Panc1 (cell line): ENCODE data around the gene TIE1. TPM values are rescaled to one million over a fixed set of nuclear protein-coding genes. Genes with fewer than 3 reads are reported as not detected.

Experiments used
- ATAC-seq: fragments of 200-7000 bp; cut with Tn5 transposase; 2 replicates; pipeline ENCODE4 v1.9.1; 2020; ENCODE audit warnings: mild to moderate bottlenecking, moderate library complexity
- BruUV-seq: library from RNA; stranded (reverse); fragments of 400-500 nt; replicated peaks from 2 replicates; lab custom pipeline; 2021; lab: Mats Ljungman, UMichigan
- CTCF ChIA-PET: fragments of 300-600 bp; sonication (Branson Sonifier 250); formaldehyde crosslinking; loops from one replicate; lab custom pipeline; 2022; ENCODE audit warnings: antibody characterized with exemption; lab: Charles Lee
- POLR2A ChIA-PET: fragments of 300-600 bp; sonication (Branson Sonifier 250); formaldehyde crosslinking; loops from one replicate; lab custom pipeline; 2022; ENCODE audit warnings: antibody characterized with exemption; lab: Charles Lee
- DNase-seq: peaks from one replicate; pipeline ENCODE4 v3.0.0-alpha.2; 2010; ENCODE audit warnings: low read depth, low spot score
- H3K27ac ChIP-seq: 2 replicates; pipeline ENCODE4 v1.5.1; 2011; ENCODE audit warnings: mild to moderate bottlenecking, low read length, inconsistent platforms
- H3K27me3 ChIP-seq: fragments of 200-500 bp; sonication (Bioruptor generic); 2 replicates; pipeline ENCODE4 v1.6.0; 2014; ENCODE audit warnings: low read length, inconsistent platforms; ENCODE audit not compliant: control insufficient read depth, insufficient read depth
- H3K36me3 ChIP-seq: fragments of 200-500 bp; sonication (Bioruptor generic); 2 replicates; pipeline ENCODE4 v1.5.1; 2014; ENCODE audit warnings: inconsistent platforms, mild to moderate bottlenecking, low read length, moderate library complexity; ENCODE audit not compliant: control insufficient read depth, insufficient read depth
- H3K4me1 ChIP-seq: 2 replicates; pipeline ENCODE4 v1.5.1; 2011; ENCODE audit warnings: inconsistent platforms, mild to moderate bottlenecking, low read length, moderate library complexity; ENCODE audit not compliant: control insufficient read depth, insufficient read depth
- H3K4me3 ChIP-seq, 2 experiments: 2 replicates each; pipeline ENCODE4 v1.5.1; 2011 to 2012; ENCODE audit warnings: low read depth in 2 of 2, low read length in 2 of 2, mild to moderate bottlenecking in 2 of 2, inconsistent platforms in 1 of 2, moderate library complexity in 1 of 2
- H3K9me3 ChIP-seq: fragments of 200-500 bp; sonication (Bioruptor generic); 2 replicates; pipeline ENCODE4 v1.5.1; 2014; ENCODE audit warnings: low read depth, mild to moderate bottlenecking, inconsistent platforms, low read length, moderate library complexity; ENCODE audit not compliant: control insufficient read depth, insufficient read depth
- POLR2AphosphoS5 ChIP-seq: IDR thresholded peaks from 2 replicates; pipeline ENCODE4 v1.6.1; 2012; ENCODE audit warnings: mild to moderate bottlenecking, low read depth, low read length, moderate library complexity
- SIN3A ChIP-seq: IDR thresholded peaks from 2 replicates; pipeline ENCODE4 v1.6.1; 2012; ENCODE audit warnings: low read depth, mild to moderate bottlenecking, low read length, moderate library complexity, borderline replicate concordance; ENCODE audit not compliant: insufficient read depth
- TCF7L2 ChIP-seq: IDR thresholded peaks from 2 replicates; pipeline ENCODE4 v1.6.1; 2011; ENCODE audit warnings: mild to moderate bottlenecking, low read depth, low read length, inconsistent platforms
- in situ Hi-C: cut with HindIII; loops from 2 replicates; pipeline ENCODE4 v1.10.0; 2016; ENCODE audit warnings: low sequenced_read_pairs, low pct_unique_long_range_greater_than_20kb
- intact Hi-C: fragments of 100-400 bp; cut with micrococcal nuclease; formaldehyde crosslinking; loops from one replicate; pipeline ENCODE4 v1.10.0; 2022; ENCODE audit not compliant: unreplicated experiment
- total RNA-seq: library from RNA; stranded (reverse); gene quantifications from one replicate; pipeline ENCODE4 v1.2.1, GENCODE V29; 2021; ENCODE audit not compliant: unreplicated experiment
- TF ChIP-seq, protein P1 (sequence below): fragments of 450-650 bp; IDR thresholded peaks from 2 replicates; pipeline ENCODE4 v1.5.1; 2017; ENCODE audit warnings: mild to moderate bottlenecking
- TF ChIP-seq, protein P2 (sequence below), 2 experiments: IDR thresholded peaks; 2 replicates each; pipeline ENCODE4 v1.6.1; 2011 to 2012; ENCODE audit warnings: low read depth in 2 of 2, control low read depth in 1 of 2, low read length in 1 of 2, mild to moderate bottlenecking in 1 of 2, moderate library complexity in 1 of 2; ENCODE audit not compliant: insufficient read depth in 1 of 2

Gene TIE1
- total RNA-seq, 1 experiment from 2014 or later: 0.28 TPM

DNA sequence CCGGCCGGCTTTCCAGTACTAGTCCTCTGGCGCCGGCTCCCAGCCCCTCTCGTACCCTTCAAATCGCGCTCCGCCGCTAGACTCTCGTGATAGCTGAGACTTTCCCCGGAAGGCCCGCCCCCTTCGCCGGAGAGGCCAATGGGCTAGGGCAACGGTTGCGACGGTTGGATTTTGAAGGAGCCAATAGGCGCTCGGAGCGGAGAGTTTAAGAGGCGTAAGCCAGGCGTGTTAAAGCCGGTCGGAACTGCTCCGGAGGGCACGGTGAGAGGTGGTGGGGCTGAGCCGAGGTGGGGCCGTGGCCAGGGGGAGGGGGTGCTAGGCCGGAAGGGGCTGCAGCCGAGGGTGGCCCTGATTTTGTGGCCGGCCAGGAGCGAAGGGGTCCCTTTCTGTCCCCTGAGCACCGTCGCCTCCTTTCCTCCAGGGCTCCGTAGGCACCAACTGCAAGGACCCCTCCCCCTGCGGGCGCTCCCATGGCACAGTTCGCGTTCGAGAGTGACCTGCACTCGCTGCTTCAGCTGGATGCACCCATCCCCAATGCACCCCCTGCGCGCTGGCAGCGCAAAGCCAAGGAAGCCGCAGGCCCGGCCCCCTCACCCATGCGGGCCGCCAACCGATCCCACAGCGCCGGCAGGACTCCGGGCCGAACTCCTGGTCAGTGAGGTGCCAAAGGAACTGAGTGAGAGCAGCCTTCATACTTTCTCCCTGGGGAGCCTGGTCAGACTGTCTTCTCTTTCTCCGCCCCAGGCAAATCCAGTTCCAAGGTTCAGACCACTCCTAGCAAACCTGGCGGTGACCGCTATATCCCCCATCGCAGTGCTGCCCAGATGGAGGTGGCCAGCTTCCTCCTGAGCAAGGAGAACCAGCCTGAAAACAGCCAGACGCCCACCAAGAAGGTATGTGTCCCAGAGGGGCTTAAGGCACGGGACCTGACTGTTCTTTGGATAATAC is 58.2 kb downstream of the TIE1 start, which contains the start of gene CDC20:
TSS of gene CDC20 (plus strand) at position 236 of the 948 bp plus-strand sequence. CDS start at position 471, 235 bp downstream.
- in situ Hi-C loops: no loop called here
- Histone ChIP-seq H3K36me3 (peaks cover 12% of the 10 kb centered on the region), H3K9me3 (no peaks in the 10 kb centered on the region), H3K4me1 (peaks cover 28% of the 10 kb centered on the region), H3K27ac (peak within 1 kb of the TSS; percentile 100), H3K27me3 (no peaks in the 10 kb centered on the region), H3K4me3 (peak within 1 kb of the TSS; percentile 90 to 95)
- DNase-seq (peak; percentile 93), ATAC-seq (peak; percentile 95)
- intact Hi-C loops: loop anchor here (5.0 kb wide), 1 partner anchor 122 kb away; no protein-coding TSS in a partner anchor
- POLR2A ChIA-PET: interaction anchor here (1.4 kb wide), 1 partner anchor 10 kb away, joined by 3 read pairs; no protein-coding TSS in a partner anchor
- CTCF ChIA-PET: no interaction called here
- BruUV-seq: no TSS peak
- TF ChIP-seq, protein P1, sequence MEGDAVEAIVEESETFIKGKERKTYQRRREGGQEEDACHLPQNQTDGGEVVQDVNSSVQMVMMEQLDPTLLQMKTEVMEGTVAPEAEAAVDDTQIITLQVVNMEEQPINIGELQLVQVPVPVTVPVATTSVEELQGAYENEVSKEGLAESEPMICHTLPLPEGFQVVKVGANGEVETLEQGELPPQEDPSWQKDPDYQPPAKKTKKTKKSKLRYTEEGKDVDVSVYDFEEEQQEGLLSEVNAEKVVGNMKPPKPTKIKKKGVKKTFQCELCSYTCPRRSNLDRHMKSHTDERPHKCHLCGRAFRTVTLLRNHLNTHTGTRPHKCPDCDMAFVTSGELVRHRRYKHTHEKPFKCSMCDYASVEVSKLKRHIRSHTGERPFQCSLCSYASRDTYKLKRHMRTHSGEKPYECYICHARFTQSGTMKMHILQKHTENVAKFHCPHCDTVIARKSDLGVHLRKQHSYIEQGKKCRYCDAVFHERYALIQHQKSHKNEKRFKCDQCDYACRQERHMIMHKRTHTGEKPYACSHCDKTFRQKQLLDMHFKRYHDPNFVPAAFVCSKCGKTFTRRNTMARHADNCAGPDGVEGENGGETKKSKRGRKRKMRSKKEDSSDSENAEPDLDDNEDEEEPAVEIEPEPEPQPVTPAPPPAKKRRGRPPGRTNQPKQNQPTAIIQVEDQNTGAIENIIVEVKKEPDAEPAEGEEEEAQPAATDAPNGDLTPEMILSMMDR: no peak
- TF ChIP-seq TCF7L2 (no peak), SIN3A (peak; percentile 100), POLR2AphosphoS5 (peak; percentile 92)
- TF ChIP-seq, protein P2, sequence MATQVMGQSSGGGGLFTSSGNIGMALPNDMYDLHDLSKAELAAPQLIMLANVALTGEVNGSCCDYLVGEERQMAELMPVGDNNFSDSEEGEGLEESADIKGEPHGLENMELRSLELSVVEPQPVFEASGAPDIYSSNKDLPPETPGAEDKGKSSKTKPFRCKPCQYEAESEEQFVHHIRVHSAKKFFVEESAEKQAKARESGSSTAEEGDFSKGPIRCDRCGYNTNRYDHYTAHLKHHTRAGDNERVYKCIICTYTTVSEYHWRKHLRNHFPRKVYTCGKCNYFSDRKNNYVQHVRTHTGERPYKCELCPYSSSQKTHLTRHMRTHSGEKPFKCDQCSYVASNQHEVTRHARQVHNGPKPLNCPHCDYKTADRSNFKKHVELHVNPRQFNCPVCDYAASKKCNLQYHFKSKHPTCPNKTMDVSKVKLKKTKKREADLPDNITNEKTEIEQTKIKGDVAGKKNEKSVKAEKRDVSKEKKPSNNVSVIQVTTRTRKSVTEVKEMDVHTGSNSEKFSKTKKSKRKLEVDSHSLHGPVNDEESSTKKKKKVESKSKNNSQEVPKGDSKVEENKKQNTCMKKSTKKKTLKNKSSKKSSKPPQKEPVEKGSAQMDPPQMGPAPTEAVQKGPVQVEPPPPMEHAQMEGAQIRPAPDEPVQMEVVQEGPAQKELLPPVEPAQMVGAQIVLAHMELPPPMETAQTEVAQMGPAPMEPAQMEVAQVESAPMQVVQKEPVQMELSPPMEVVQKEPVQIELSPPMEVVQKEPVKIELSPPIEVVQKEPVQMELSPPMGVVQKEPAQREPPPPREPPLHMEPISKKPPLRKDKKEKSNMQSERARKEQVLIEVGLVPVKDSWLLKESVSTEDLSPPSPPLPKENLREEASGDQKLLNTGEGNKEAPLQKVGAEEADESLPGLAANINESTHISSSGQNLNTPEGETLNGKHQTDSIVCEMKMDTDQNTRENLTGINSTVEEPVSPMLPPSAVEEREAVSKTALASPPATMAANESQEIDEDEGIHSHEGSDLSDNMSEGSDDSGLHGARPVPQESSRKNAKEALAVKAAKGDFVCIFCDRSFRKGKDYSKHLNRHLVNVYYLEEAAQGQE (IDR thresholded peaks at IDR 0.05; ENCODE audit: insufficient read depth in 1 of 2, low read depth in 2 of 2, low read length in 1 of 2): 0 out of 4 replicates have a peak, but pooled peaks of 1 of the 2 experiments have one; percentile 14

DNA sequence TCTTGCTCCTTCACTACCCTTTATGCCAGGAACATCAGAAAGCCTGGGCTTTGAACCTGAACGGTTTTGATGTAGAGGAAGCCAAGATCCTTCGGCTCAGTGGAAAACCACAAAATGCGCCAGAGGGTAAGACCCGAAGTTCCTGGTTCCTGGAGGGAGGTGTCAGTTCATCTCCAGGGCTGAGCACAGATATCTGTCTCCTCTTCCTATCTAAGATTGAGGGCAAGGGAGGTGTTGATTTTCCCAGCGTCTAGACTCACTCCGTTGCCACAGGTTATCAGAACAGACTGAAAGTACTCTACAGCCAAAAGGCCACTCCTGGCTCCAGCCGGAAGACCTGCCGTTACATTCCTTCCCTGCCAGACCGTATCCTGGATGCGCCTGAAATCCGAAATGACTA is 58.9 kb downstream of the TIE1 start:
- Histone ChIP-seq H3K36me3 (peaks cover 12% of the 10 kb centered on the region), H3K27ac (peak overlapping the region; percentile 93), H3K9me3 (no peaks in the 10 kb centered on the region), H3K4me3 (peak overlapping the region; percentile 90 to 95), H3K4me1 (peaks cover 28% of the 10 kb centered on the region), H3K27me3 (no peaks in the 10 kb centered on the region)
- BruUV-seq: no TSS peak
- DNase-seq: no peak
- in situ Hi-C loops: no loop called here
- POLR2A ChIA-PET: no interaction called here
- TF ChIP-seq, protein P2 (IDR thresholded peaks at IDR 0.05; ENCODE audit: insufficient read depth in 1 of 2, low read depth in 2 of 2, low read length in 1 of 2): no peak
- no peak for TF ChIP-seq POLR2AphosphoS5
- TF ChIP-seq, protein P1: no peak
- no peak for TF ChIP-seq TCF7L2
- no peak for TF ChIP-seq SIN3A
- no peak for ATAC-seq
- intact Hi-C loops: loop anchor here (5.0 kb wide), 1 partner anchor 122 kb away; no protein-coding TSS in a partner anchor
- CTCF ChIA-PET: no interaction called here
